HepG2 (cell line): ENCODE results near the gene TMUB1. TPM values are rescaled to one million over a fixed set of nuclear protein-coding genes. Genes with fewer than 3 reads are reported as not detected.

ENCODE experiments used
- ADNP ChIP-seq: sonication (generic); formaldehyde crosslinking; IDR thresholded peaks from 2 replicates; pipeline ENCODE4 v1.4.0; 2020; ENCODE audit warnings: missing genetic modification reagents
- AGO1 ChIP-seq: fragments of 200-400 bp; formaldehyde crosslinking; IDR thresholded peaks from 2 replicates; pipeline ENCODE4 v1.6.1; 2017; ENCODE audit warnings: mild to moderate bottlenecking, low read depth, low read length, moderate library complexity; ENCODE audit not compliant: poor library complexity, severe bottlenecking
- DMAP1 ChIP-seq: IDR thresholded peaks from 2 replicates; pipeline ENCODE4 v1.6.1; 2016
- GABPB1 ChIP-seq: IDR thresholded peaks from 2 replicates; pipeline ENCODE4 v1.6.1; 2016; ENCODE audit warnings: mild to moderate bottlenecking, missing genetic modification reagents, moderate library complexity, missing compliant biosample characterization
- KAT2B ChIP-seq: fragments of 150-350 bp; IDR thresholded peaks from 2 replicates; pipeline ENCODE4 v1.6.1; 2014; ENCODE audit warnings: low read depth, low read length, borderline replicate concordance
- KLF13 ChIP-seq: sonication (generic); formaldehyde crosslinking; IDR thresholded peaks from 2 replicates; pipeline ENCODE4 v1.4.0; 2020; ENCODE audit warnings: mild to moderate bottlenecking, missing genetic modification reagents
- SIN3B ChIP-seq: fragments of 150-350 bp; IDR thresholded peaks from 2 replicates; pipeline ENCODE4 v1.6.1; 2014; ENCODE audit warnings: low read length
- SPEN ChIP-seq: sonication (generic); formaldehyde crosslinking; IDR thresholded peaks from 2 replicates; pipeline ENCODE4 v1.5.1; 2020; ENCODE audit warnings: low read depth, mild to moderate bottlenecking, missing genetic modification reagents
- ZBTB40 ChIP-seq, 2 experiments: fragments of 450-650 bp in 1 of 2; sonication (generic) in 1 of 2; formaldehyde crosslinking in 1 of 2; IDR thresholded peaks; 2 replicates each; pipeline versions ENCODE4 v1.6.1 to v1.8.0; 2016 to 2022; ENCODE audit warnings: antibody characterized with exemption in 1 of 2, mild to moderate bottlenecking in 1 of 2, missing genetic modification reagents in 1 of 2
- ZBTB42 ChIP-seq: sonication (generic); formaldehyde crosslinking; IDR thresholded peaks from 2 replicates; pipeline ENCODE4 v1.5.0; 2020; ENCODE audit warnings: mild to moderate bottlenecking, missing genetic modification reagents
- ZHX1 ChIP-seq: sonication (generic); formaldehyde crosslinking; IDR thresholded peaks from 2 replicates; pipeline ENCODE4 v1.8.1; 2022; ENCODE audit warnings: low read depth, mild to moderate bottlenecking, missing genetic modification reagents
- ZNF264 ChIP-seq: sonication (generic); formaldehyde crosslinking; IDR thresholded peaks from 2 replicates; pipeline ENCODE4 v1.4.0; 2020; ENCODE audit warnings: missing genetic modification reagents
- ZNF3 ChIP-seq: IDR thresholded peaks from 2 replicates; pipeline ENCODE4 v1.7.0; 2017; ENCODE audit warnings: inconsistent platforms
- ZNF317 ChIP-seq: sonication (generic); formaldehyde crosslinking; IDR thresholded peaks from 2 replicates; pipeline ENCODE4 v1.5.0; 2020; ENCODE audit warnings: mild to moderate bottlenecking, missing genetic modification reagents
- ZNF576 ChIP-seq: sonication (generic); formaldehyde crosslinking; IDR thresholded peaks from 2 replicates; pipeline ENCODE4 v1.4.0; 2020; ENCODE audit warnings: mild to moderate bottlenecking, missing genetic modification reagents
- polyA plus RNA-seq, 8 experiments: library from polyadenylated mRNA; depleted of rRNA in 3 of 8; stranded (reverse) in 7 of 8; unstranded in 1 of 8; fragments of >200 nt; fragmentation: Illumina TruSeq in 4 of 8; extraction: Trizol in 4 of 8; gene quantifications; 2 replicates each; pipeline versions ENCODE4 v1.2.1 to v1.2.3, GENCODE V29; 2011 to 2016; ENCODE audit warnings: low read depth in 4 of 8, missing spikeins in 1 of 8, mixed read lengths in 1 of 8; ENCODE audit not compliant: insufficient read depth in 1 of 8
- total RNA-seq, 5 experiments: library from RNA; depleted of rRNA; stranded (reverse); fragments of >200 nt; fragmentation: Illumina TruSeq; extraction: Trizol; gene quantifications; 2 replicates each; pipeline ENCODE4 v1.2.3, GENCODE V29; 2016; ENCODE audit warnings: low read depth in 1 of 5
- TF ChIP-seq, protein P1 (sequence below): sonication (generic); formaldehyde crosslinking; IDR thresholded peaks from 2 replicates; pipeline ENCODE4 v1.8.1; 2023; ENCODE audit warnings: mild to moderate bottlenecking, moderate library complexity, missing genetic modification reagents

Gene TMUB1
- total and polyA plus RNA-seq, 2 of the 13 experiments (the other 11 are each of a cell fraction or from before 2014, with no cell fraction given) = 44.8 to 51.6 TPM

- TF ChIP-seq ZNF576 (CRISPR knock-in tag) = no peak
- TF ChIP-seq AGO1 = peak; percentile 33
- TF ChIP-seq KAT2B = no peak
- TF ChIP-seq ZBTB42 = no peak
- no peak for TF ChIP-seq SIN3B
- no peak for TF ChIP-seq ZNF264
- 0 out of 2 replicates have a peak, but pooled peaks have one; percentile 19 for TF ChIP-seq ADNP (CRISPR knock-in tag)
- TF ChIP-seq GABPB1 (CRISPR knock-in tag) = peak; percentile 85
- 0 out of 2 replicates have a peak, but pooled peaks have one; percentile 5 for TF ChIP-seq ZNF317 (CRISPR knock-in tag)
- peak; percentile 58; the same call in 1 of the 2 replicates for TF ChIP-seq DMAP1 (CRISPR knock-in tag)
- 0 out of 2 replicates have a peak, but pooled peaks have one; percentile 42 for TF ChIP-seq ZHX1 (CRISPR knock-in tag)
- no peak for TF ChIP-seq ZBTB40 (IDR thresholded peaks at IDR 0.05)
- TF ChIP-seq ZBTB40 (CRISPR knock-in tag; IDR thresholded peaks at IDR 0.05) = no peak; the same call in 1 of the 2 replicates
- TF ChIP-seq KLF13 (CRISPR knock-in tag) = no peak
- TF ChIP-seq ZNF3 (CRISPR knock-in tag) = no peak
- peak; percentile 32; the same call in 1 of the 2 replicates for TF ChIP-seq SPEN (CRISPR knock-in tag)
- TF ChIP-seq, protein P1, sequence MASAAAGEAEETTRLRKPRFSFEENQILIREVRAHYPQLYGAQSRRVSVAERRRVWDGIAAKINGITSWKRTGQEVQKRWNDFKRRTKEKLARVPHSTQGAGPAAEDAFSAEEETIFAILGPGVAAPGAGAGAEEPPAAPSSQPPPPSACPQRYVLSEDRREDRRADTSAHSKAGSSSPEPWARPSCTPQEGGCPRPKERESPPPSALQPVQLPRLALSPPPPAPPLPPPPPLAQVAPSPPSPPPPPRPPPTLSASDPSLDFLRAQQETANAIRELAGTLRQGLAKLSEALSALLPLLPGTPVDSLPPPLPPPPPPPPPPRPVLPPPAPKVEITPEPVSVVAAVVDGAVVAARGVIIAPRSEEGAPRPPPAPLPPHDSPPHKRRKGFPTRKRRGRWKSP (CRISPR knock-in tag) = peak; percentile 37; the same call in 1 of the 2 replicates
Measured at GRCh38 chr7:151087245-151088018, 4.1 kb upstream of the TMUB1 start (continued).
